Activated CD4-positive, alpha-beta memory T cell treated with anti-CD3 and anti-CD28 coated beads for 36 hours (primary cell): ENCODE data around the gene KRT12. TPM values are rescaled to one million over a fixed set of nuclear protein-coding genes. Genes with fewer than 3 reads are reported as not detected.
"Not testable (repeated sequence)": the region's sequence is repeated elsewhere in the genome, so short reads cannot be mapped to it uniquely, and the experiment has no call there.

Experiments used
- CTCF ChIA-PET: fragments of 350-600 bp; sonication (Branson Sonifier 250); formaldehyde crosslinking; loops from one replicate; lab custom pipeline; 2021; ENCODE audit warnings: antibody characterized with exemption, inconsistent platforms; lab: Charles Lee
- POLR2A ChIA-PET: fragments of 350-600 bp; sonication (Branson Sonifier 250); formaldehyde crosslinking; loops from one replicate; lab custom pipeline; 2021; ENCODE audit warnings: antibody characterized with exemption; lab: Charles Lee
- DNase-seq: peaks from one replicate; pipeline ENCODE4 v3.0.0-alpha.2; 2020
- H3K27ac Mint-ChIP-seq: one replicate; pipeline ENCODE4 v1.8.0; 2021; ENCODE audit warnings: mixed read lengths
- H3K27me3 Mint-ChIP-seq: one replicate; pipeline ENCODE4 v1.8.0; 2021; ENCODE audit warnings: mixed read lengths
- H3K36me3 Mint-ChIP-seq: one replicate; pipeline ENCODE4 v1.8.0; 2021; ENCODE audit warnings: mixed read lengths
- H3K4me1 Mint-ChIP-seq: one replicate; pipeline ENCODE4 v1.8.0; 2021; ENCODE audit warnings: low read depth, mixed read lengths
- H3K4me3 Mint-ChIP-seq: one replicate; pipeline ENCODE4 v1.8.0; 2021; ENCODE audit warnings: mild to moderate bottlenecking, mixed read lengths
- H3K9me3 Mint-ChIP-seq: one replicate; pipeline ENCODE4 v1.8.0; 2021; ENCODE audit warnings: mixed read lengths
- intact Hi-C: fragments of 100-400 bp; cut with micrococcal nuclease; formaldehyde crosslinking; loops from one replicate; pipeline ENCODE4 v1.15.1; 2023
- total RNA-seq, 2 experiments: library from RNA; stranded (reverse); gene quantifications; one replicate each; pipeline ENCODE4 v1.2.3, GENCODE V29; 2021

KRT12 gene
- total RNA-seq, 2 experiments from 2014 or later, result not detected

- Mint-ChIP-seq H3K27ac (no peak overlapping the region), H3K4me1 (no peaks in the 10 kb centered on the region), H3K4me3 (no peak overlapping the region), H3K9me3 (no peaks in the 10 kb centered on the region), H3K27me3 (peaks cover 3% of the 10 kb centered on the region), H3K36me3 (no peaks in the 10 kb centered on the region)
- ChIA-PET POLR2A (no interaction called here), CTCF (no interaction called here)
- no peak for DNase-seq
- intact Hi-C loops, result no loop called here
Measured at GRCh38 chr17:40883031-40883430, 16.0 kb upstream of the KRT12 start.

- no peaks in the 10 kb centered on the region for H3K4me1 Mint-ChIP-seq
- DNase-seq, result no peak
- CTCF ChIA-PET, result no interaction called here
Measured at GRCh38 chr17:40879026-40879425, 12.0 kb upstream of the KRT12 start.

GRCh38 chr17:40878044-40878443 lies 11.0 kb upstream of the KRT12 start:
- ChIA-PET CTCF (no interaction called here), POLR2A (no interaction called here)

More at GRCh38 chr17:40879026-40879425, 12.0 kb upstream of the KRT12 start:
- intact Hi-C loops, result no loop called here
- Mint-ChIP-seq H3K36me3 (no peaks in the 10 kb centered on the region), H3K27me3 (no peaks in the 10 kb centered on the region), H3K4me3 (no peak overlapping the region), H3K27ac (no peak overlapping the region), H3K9me3 (no peaks in the 10 kb centered on the region)
- POLR2A ChIA-PET, result no interaction called here

GRCh38 chr17:40873801-40874200 lies 6.8 kb upstream of the KRT12 start:
- H3K27ac Mint-ChIP-seq, result no peak overlapping the region
- intact Hi-C loops, result no loop called here
- no peak for DNase-seq
- H3K9me3 Mint-ChIP-seq, result no peaks in the 10 kb centered on the region
- peaks cover 15% of the 10 kb centered on the region for H3K27me3 Mint-ChIP-seq
- H3K36me3 Mint-ChIP-seq, result no peaks in the 10 kb centered on the region
- CTCF ChIA-PET, result interaction anchor here (0.7 to 1.3 kb wide), 2 partner anchors 146 to 789 kb away, joined by 3 to 4 read pairs; no protein-coding TSS in a partner anchor
- no peak overlapping the region for H3K4me3 Mint-ChIP-seq
- POLR2A ChIA-PET, result no interaction called here
- H3K4me1 Mint-ChIP-seq, result no peaks in the 10 kb centered on the region

More at GRCh38 chr17:40878044-40878443, 11.0 kb upstream of the KRT12 start:
- Mint-ChIP-seq H3K9me3 (no peaks in the 10 kb centered on the region), H3K4me3 (no peak overlapping the region), H3K27ac (no peak overlapping the region), H3K27me3 (peaks cover 1% of the 10 kb centered on the region), H3K4me1 (no peaks in the 10 kb centered on the region), H3K36me3 (no peaks in the 10 kb centered on the region)
- no peak for DNase-seq
- intact Hi-C loops, result no loop called here

GRCh38 chr17:40873255-40873654 lies 6.2 kb upstream of the KRT12 start:
- intact Hi-C loops, result no loop called here
- H3K36me3 Mint-ChIP-seq, result no peaks in the 10 kb centered on the region
- H3K9me3 Mint-ChIP-seq, result no peaks in the 10 kb centered on the region
- CTCF ChIA-PET, result interaction anchor here (1.3 kb wide), 1 partner anchor 790 kb away, joined by 4 read pairs; no protein-coding TSS in a partner anchor
- no peaks in the 10 kb centered on the region for H3K4me1 Mint-ChIP-seq
- DNase-seq, result no peak
- POLR2A ChIA-PET, result no interaction called here
- peaks cover 15% of the 10 kb centered on the region for H3K27me3 Mint-ChIP-seq
- H3K4me3 Mint-ChIP-seq, result no peak overlapping the region
- H3K27ac Mint-ChIP-seq, result no peak overlapping the region

GRCh38 chr17:40872416-40872815 lies 5.4 kb upstream of the KRT12 start:
- H3K27me3 Mint-ChIP-seq, result peaks cover 15% of the 10 kb centered on the region
- no peaks in the 10 kb centered on the region for H3K4me1 Mint-ChIP-seq
- no peak for DNase-seq
- no peaks in the 10 kb centered on the region for H3K9me3 Mint-ChIP-seq
- H3K4me3 Mint-ChIP-seq, result no peak overlapping the region
- H3K36me3 Mint-ChIP-seq, result no peaks in the 10 kb centered on the region
- intact Hi-C loops, result no loop called here
- ChIA-PET POLR2A (no interaction called here), CTCF (no interaction called here)
- no peak overlapping the region for H3K27ac Mint-ChIP-seq

- H3K4me1 Mint-ChIP-seq, result no peaks in the 10 kb centered on the region
- DNase-seq, result no peak
- CTCF ChIA-PET, result interaction anchor here (1.4 kb wide), 1 partner anchor 546 kb away, joined by 4 read pairs; no protein-coding TSS in a partner anchor
- H3K27ac Mint-ChIP-seq, result no peak overlapping the region
- H3K36me3 Mint-ChIP-seq, result no peaks in the 10 kb centered on the region
- intact Hi-C loops, result no loop called here
- POLR2A ChIA-PET, result no interaction called here
- H3K27me3 Mint-ChIP-seq, result peaks cover 17% of the 10 kb centered on the region
- H3K4me3 Mint-ChIP-seq, result no peak overlapping the region
- H3K9me3 Mint-ChIP-seq, result no peaks in the 10 kb centered on the region
Measured at GRCh38 chr17:40871316-40871715, 4.3 kb upstream of the KRT12 start.

- Mint-ChIP-seq H3K9me3 (no peaks in the 10 kb centered on the region), H3K4me1 (no peaks in the 10 kb centered on the region), H3K4me3 (no peak overlapping the region), H3K27me3 (peaks cover 17% of the 10 kb centered on the region), H3K27ac (no peak overlapping the region), H3K36me3 (no peaks in the 10 kb centered on the region)
- intact Hi-C loops, result no loop called here
- no peak for DNase-seq
- ChIA-PET CTCF (no interaction called here), POLR2A (no interaction called here)
Measured at GRCh38 chr17:40870136-40870535, 3.1 kb upstream of the KRT12 start.

GRCh38 chr17:40864661-40865390 lies 2.2 kb downstream of the KRT12 start:
- Mint-ChIP-seq H3K27ac (no peak overlapping the region), H3K36me3 (no peaks in the 10 kb centered on the region), H3K4me3 (no peak overlapping the region), H3K9me3 (no peaks in the 10 kb centered on the region), H3K4me1 (no peaks in the 10 kb centered on the region), H3K27me3 (peaks cover 6% of the 10 kb centered on the region)
- POLR2A ChIA-PET, result no interaction called here
- no peak for DNase-seq
- CTCF ChIA-PET, result interaction anchor here (0.6 kb wide), 1 partner anchor 799 kb away, joined by 3 read pairs; no protein-coding TSS in a partner anchor
- intact Hi-C loops, result no loop called here

- POLR2A ChIA-PET, result no interaction called here
Measured at GRCh38 chr17:40862985-40863733, 3.9 kb downstream of the KRT12 start.

GRCh38 chr17:40859536-40859935 lies 7.5 kb downstream of the KRT12 start:
- Mint-ChIP-seq H3K27ac (no peak overlapping the region), H3K36me3 (no peaks in the 10 kb centered on the region), H3K4me1 (peaks cover 2% of the 10 kb centered on the region), H3K4me3 (no peak overlapping the region), H3K27me3 (peaks cover 2% of the 10 kb centered on the region), H3K9me3 (no peaks in the 10 kb centered on the region)
- ChIA-PET CTCF (interaction anchor here (1.0 to 7.3 kb wide), 2 partner anchors 11 to 805 kb away, joined by 3 to 68 read pairs; no protein-coding TSS in a partner anchor), POLR2A (no interaction called here)
- intact Hi-C loops, result loop anchor here (5.0 kb wide), 2 partner anchors 788 to 803 kb away; no protein-coding TSS in a partner anchor
- no peak for DNase-seq

More at GRCh38 chr17:40862985-40863733, 3.9 kb downstream of the KRT12 start:
- H3K36me3 Mint-ChIP-seq, result no peaks in the 10 kb centered on the region
- no peak overlapping the region for H3K4me3 Mint-ChIP-seq
- peaks cover 4% of the 10 kb centered on the region for H3K27me3 Mint-ChIP-seq
- intact Hi-C loops, result no loop called here
- no peak overlapping the region for H3K27ac Mint-ChIP-seq
- CTCF ChIA-PET, result interaction anchor here (0.9 to 2.5 kb wide), 3 partner anchors 25 to 800 kb away, joined by 3 to 8 read pairs (median 3); no protein-coding TSS in a partner anchor
- peak; percentile 21 for DNase-seq
- no peaks in the 10 kb centered on the region for H3K4me1 Mint-ChIP-seq
- H3K9me3 Mint-ChIP-seq, result no peaks in the 10 kb centered on the region

- H3K36me3 Mint-ChIP-seq, DNase-seq, H3K4me3 Mint-ChIP-seq, H3K27ac Mint-ChIP-seq, H3K4me1 Mint-ChIP-seq, H3K9me3 Mint-ChIP-seq, POLR2A ChIA-PET, H3K27me3 Mint-ChIP-seq: not testable (repeated sequence)
- intact Hi-C loops, result loop anchor here (5.0 kb wide), 2 partner anchors 789 to 804 kb away; no protein-coding TSS in a partner anchor
- CTCF ChIA-PET, result interaction anchor here (1.0 to 7.3 kb wide), 4 partner anchors 11 to 806 kb away, joined by 3 to 68 read pairs (median 29); no protein-coding TSS in a partner anchor
Measured at GRCh38 chr17:40858667-40859066, 8.4 kb downstream of the KRT12 start.
